HG03432 (cell line): ENCODE results near the gene STARD13.

Experiments used
- ATAC-seq: cut with Tn5 transposase; IDR thresholded peaks from one replicate; pipeline ENCODE4 v1.9.1; 2021; ENCODE audit warnings: mild to moderate bottlenecking, moderate library complexity; ENCODE audit not compliant: unreplicated experiment

STARD13 gene

DNA sequence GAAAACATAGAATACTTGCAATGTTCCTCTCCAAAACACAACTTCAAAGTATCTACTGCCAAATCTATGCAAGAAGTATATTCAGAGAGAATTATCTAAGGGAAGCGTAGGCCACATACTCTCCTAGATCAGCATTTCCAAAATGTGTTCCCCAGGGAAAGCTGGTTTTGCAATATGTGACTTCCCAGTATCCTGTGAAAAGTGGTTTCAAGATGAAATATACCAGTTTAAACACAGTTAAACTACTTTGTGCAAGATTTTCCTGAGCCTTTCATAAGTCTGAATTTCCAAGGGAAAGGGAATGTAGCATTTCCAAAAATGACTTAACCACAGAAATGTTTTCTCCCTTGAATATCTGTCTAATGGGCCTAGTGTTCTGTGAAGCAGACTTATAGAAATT lies 7.6 kb downstream of the STARD13 start:
- ATAC-seq: no peak

DNA sequence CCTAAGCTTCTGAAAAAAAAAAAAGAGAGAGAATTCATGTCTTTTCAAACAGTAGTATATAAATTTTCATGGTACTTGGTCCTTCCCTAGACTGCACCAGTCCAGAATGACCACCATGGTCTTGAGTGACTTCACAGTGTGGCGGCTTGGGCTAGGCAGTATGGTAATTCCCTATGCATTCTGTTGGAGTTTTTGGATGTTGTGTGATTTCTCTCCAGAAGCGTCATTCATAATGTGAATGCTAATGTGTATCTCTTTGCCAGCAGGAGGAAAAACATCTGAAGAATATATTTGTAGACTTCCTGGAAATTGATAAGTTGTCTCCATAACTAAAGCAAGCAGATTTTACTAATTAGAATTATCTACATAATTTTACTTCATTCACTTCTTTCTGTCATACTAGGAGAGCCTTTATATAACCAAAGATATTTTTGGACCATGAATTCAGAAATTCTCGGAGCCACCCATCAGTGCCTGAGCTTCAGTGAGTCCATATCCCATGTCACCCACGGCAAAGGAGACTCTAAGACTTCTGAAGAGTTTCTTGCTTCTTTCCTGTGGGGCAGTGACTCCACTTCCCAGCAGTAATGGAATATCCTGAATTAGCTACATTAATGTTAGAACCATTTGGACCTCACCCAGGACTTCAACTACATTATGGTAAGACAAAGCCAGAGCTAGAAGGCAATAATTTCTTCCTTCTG lies 8.4 kb downstream of the STARD13 start:
- no peak for ATAC-seq

DNA sequence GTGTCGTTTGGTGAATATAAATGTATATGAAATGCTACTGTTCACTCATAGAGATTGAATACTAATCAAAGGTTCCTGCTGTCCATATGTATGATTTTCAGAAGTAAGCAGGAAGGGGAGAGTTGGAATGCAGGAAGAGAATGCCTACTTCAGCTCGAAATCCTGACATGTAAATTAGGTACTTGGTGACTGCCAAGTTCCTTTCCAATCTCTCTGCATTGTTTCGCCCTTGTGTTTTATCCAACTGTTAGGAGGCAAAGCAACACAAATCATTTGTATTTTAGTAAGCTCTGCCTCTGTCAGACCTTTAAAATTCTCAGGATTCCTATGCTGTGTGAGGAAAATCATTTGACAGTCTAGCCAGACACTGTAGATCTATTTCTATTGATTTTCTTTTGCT lies 9.0 kb downstream of the STARD13 start:
- no peak for ATAC-seq

- no peak for ATAC-seq
Observed at GRCh38 chr13:33275916-33276315, 9.6 kb downstream of the STARD13 start.

DNA sequence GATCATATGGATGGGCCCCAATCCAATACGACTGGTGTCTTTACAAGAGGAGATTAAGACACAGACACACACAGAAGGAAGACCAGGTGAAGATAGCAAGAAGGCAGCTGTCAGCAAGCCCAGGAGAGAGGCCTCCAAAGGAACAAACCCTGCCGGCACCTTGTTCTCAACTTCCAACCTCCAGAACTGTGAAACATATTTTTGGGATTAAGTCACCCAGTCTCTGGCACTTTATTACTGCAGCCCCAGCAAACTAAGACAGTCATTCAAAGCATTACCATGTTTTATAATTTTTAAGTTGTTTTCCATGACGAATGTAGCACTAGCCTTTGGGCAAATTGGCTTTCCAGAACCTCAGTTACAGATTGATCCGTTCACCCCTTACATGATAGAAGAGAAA lies 11.3 kb downstream of the STARD13 start:
- ATAC-seq: no peak

DNA sequence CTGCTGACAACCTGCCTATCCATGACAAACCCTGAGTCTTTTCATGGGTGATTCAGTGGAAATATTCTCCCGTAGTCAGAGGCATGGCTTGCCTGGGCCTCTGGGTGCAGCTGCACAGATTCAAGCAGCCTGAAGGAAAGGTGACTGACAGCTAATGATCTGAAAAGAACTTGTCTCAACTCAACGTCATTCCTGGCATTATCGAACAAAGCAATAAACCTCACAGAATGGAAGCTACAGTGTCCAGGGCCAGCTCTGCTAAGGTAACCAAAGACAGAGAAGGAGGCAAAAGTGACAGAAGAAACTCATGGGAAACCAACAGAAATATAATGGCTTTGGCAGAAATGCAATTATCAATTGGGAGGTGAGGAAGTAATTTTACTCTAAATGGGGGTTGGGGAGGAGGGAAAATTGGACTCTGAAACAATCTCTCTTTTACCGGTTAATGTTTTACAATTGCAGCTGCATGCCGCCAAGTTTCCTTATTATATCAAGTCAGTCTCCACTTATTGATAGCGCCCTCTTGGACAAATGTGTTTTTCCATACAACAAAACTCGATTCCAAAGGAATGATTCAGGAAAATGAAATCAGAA lies 12.9 kb downstream of the STARD13 start:
- no peak for ATAC-seq

DNA sequence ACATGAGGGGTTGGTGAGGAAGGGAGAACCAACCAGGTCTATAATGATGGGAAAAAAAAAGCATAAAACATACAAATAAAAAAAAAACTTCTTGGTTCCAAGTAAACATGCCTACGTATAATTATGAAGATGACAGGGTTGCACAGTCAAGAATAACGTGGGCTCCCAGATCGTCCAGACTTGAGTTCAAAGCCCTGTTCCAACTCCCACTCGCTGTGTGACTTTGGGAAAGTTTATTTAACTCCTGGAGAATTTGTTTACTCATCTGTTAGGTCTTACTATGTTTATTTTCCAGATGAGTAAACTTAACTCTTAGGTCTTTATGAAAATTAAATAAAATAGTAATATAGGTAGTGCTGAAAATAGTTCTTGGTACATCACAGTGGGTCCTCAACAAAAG lies 13.8 kb downstream of the STARD13 start:
- no peak for ATAC-seq

DNA sequence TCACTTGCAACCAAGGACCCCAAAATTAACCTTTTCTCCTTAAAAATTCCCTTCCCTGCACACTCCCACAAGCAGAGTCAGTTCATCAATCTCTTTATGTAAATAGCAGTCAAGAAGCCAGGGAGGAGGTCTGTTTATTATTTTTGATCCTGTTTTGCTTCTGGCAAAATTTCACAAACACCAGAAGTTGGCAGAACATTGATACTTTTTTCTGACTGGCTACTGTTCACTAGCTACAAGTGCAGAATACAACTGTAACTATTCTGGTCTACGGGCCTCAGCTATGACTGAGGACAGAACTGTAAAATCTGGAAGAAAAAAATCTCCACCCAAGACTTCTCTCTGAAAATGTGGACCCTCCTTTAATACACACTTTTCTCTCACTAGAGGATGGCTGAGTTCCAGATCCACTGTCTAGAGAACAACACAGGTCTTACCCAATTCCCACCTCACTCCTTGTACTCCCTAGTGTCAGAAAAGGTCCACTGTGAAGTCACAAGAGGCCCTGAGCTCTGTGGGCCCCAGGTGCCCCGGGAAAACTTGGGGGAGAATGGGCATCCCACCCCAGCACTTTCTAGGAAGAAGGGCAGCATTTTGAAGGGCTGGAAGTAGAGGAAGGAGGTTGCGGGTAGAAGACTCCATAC lies 14.5 kb downstream of the STARD13 start:
- no peak for ATAC-seq

DNA sequence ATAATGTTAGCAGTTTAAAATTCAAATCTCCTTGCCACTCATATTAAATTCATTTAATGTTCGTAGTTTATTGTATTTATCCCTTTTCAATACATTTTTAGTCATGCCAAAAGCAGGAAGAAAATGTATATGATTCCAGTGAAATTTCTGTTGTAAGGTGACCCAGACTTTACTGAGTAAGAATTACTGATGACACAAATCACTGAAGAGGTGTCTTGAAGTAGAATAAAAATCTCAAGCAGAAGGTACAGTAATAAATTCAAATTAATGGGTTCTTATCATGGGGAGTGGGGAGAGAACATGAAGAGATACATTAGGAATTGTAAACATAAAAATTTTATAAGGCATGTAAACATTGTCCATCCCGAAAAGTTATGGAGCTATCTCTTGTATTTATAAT lies 19.9 kb downstream of the STARD13 start:
- ATAC-seq: no peak

GRCh38 chr13:33265133-33265532 lies 20.4 kb downstream of the STARD13 start:
- ATAC-seq: no peak

DNA sequence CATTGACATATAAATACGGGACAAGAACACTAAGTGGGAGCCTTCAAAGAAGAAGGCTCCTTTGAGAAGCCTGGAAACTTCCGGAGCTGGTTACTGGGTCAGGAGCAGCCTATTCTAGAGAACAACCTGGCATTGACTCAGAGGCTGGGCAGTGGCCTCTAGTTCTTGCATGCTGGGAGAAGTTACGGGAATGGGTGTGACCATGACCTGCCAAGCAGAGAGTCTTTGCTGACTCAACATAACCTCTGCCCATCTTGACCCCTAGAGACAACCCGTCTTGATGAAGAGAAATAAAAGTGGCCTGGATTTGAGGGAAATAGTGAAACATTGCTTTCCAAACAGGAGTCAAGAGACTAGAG lies 21.0 kb downstream of the STARD13 start:
- ATAC-seq: no peak

DNA sequence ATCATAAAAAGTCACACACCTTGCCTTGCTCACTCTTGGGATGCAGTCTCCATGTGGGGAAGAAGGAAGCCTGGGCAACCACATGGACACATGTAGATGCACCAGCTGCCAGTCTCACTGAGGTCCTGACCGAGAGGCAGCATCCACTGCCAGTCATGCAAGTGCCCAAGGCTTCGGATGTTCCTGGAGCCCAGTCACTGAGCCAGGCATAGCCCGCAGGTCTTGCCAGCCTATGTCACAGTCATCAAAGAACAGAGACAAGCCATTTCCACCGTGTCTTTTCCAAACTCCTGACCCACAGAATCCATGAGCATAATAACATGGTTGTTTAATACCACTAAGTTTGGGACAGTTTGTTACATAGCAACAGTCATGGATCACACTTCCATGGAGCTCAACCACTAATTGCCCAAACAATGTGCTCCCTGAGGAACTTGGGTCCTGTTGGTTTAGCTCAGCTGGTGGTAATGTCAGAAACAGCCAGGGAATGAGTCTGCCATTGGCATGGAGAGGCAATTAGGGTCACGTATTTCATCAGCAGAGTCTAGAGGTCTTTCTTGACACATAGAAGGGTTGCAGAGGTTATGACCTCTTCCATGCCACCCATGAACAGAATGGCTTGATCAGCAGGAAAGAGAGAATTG lies 21.5 kb downstream of the STARD13 start:
- no peak for ATAC-seq

DNA sequence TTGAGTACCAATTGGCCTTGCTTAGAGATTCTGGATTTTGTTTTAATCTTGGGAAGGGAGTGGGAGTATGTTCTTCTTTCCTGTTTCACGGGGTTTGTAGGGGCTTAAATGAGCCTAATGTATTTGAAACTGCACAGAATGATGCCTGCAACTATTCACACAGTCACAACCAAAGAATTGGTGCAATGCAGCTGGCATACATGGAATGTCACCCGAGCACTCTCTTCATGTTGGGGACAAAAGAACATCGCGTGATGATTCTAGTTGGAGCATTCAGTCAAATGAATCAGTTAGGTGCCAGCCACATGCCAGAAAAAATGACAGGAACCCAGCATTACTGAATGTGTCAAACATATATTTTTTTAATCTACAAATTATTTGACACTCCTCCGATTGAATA lies 22.1 kb downstream of the STARD13 start:
- no peak for ATAC-seq

DNA sequence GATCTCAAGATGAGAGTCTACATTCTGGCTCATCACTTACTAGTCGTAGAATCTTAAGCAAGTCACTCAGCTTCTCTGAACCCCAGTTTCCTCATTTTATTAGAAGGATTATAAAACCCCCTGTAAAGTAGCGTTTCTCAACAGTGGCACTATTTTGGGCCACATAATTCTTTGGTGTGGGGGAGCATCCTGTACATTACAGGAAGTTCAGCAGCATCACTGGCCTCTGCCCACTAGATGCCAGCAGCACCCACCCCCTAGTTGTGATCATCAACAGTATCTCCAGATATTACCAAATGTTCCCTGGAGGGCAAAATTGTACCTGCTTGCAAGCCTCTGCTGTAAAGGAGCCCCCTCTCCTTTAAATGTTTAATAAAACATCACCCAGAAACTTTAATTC lies 22.6 kb downstream of the STARD13 start:
- ATAC-seq: no peak

DNA sequence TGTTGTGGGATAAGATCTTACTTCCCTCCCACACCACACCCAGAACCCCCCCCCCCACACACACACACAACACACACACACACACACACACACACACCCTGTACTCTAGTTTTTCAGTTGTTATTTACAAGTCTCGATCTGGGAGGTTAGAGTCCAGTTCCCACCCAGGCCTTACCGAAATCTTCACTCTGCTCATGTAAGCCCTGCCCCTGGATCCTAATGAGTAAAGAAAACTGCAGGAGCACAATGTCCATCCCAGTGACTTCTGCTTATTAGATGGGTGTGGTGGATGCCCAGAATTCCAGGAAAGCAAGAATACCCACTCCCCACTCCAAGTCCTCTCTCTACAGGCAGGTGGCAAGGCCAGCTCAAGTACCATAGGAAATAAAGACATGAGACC lies 23.0 kb downstream of the STARD13 start:
- no peak for ATAC-seq

DNA sequence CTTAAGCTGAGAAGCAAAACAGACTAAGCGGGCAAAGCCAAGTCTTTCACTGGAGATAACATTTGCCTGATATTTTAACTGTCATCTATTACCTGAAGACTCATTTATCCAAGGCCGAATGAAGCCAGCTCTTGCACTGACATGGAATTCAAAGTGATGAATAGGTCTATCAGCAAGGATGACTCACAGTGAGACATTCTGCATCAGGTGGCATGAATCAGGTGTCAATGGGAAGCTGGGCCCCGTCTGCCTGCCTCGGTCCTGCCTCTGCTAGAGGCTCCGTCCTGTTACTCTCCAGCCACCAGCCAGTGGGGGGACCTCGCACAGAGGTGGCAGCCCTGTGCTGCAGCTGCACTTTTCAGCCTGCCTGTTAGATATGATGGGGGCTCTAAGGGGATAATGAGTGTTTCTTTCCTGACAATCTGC lies 23.5 kb downstream of the STARD13 start:
- no peak for ATAC-seq

DNA sequence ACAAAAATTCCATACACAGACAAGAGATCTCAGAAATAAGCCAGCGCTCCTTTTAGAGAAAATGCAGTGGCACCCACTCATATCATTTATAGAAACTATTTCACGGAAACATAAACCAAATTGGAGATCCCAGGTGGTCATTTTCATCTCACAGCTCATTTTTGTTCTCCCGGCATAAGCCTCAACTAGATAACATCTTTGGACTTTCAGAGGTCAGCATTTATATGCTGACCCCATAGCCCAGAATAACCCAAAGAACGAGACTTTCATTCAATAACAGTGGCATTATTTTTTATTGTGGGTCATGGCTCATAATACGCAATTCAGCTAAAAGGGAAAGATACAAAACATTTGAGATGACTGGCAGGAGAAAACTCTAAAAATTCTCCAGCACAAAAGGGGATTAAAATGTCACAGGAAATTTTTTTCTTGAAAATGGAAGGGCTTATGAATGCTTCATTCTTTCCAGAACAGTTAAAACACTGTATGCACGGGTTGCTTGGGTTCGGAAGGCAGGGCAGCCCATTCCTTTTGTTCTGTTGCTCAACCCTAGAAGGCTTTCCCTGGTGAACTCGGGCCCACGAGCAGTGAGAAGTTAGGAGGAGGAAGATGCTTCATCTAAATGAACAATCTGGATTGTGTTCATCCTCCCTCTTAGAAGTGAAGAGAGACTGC lies 24.0 kb downstream of the STARD13 start:
- ATAC-seq: no peak

GRCh38 chr13:33260168-33261098 lies 25.1 kb downstream of the STARD13 start:
- no peak for ATAC-seq

- no peak for ATAC-seq
Observed at GRCh38 chr13:33259296-33259695, 26.3 kb downstream of the STARD13 start.

DNA sequence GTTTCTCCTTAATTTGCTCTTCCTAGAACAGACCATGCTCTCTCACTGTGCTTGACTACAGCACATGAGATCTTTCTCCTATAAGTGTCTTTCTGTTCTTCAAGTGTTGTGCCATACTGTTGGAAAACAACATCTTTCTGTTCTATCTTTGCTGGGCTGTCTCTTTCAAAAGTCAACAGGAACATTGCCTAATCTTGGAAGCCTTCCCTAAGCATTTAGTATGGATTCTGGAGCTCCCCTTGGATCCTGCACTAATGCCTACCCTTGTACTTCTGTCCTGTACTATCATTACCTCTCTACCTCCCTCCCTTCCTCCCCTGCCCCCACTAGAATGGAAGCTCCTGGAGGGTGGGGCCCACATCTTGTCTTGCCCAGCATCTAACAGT lies 26.8 kb downstream of the STARD13 start:
- ATAC-seq: no peak
